ENCODE data around the gene SLC37A1. TPM values are rescaled to one million over a fixed set of nuclear protein-coding genes. Genes with fewer than 3 reads are reported as not detected.

SLC37A1 gene
- total RNA-seq, 1 donor from 2014 or later = 21.6 TPM

GRCh38 chr21:42571391-42572150 is 57.9 kb downstream of the SLC37A1 start:
- no peaks in the 10 kb centered on the region for H3K27me3 ChIP-seq
- H3K4me3 ChIP-seq = no peak overlapping the region
- ATAC-seq (no peak), DNase-seq (peak; percentile 44)
- H3K27ac ChIP-seq = no peak overlapping the region
- H3K9me3 ChIP-seq = no peaks in the 10 kb centered on the region
- intact Hi-C loops (cut with DNase I) = no loop called here
- H3K4me1 ChIP-seq = no peaks in the 10 kb centered on the region
- peaks cover 8% of the 10 kb centered on the region for H3K36me3 ChIP-seq
- TF ChIP-seq, protein P1, sequence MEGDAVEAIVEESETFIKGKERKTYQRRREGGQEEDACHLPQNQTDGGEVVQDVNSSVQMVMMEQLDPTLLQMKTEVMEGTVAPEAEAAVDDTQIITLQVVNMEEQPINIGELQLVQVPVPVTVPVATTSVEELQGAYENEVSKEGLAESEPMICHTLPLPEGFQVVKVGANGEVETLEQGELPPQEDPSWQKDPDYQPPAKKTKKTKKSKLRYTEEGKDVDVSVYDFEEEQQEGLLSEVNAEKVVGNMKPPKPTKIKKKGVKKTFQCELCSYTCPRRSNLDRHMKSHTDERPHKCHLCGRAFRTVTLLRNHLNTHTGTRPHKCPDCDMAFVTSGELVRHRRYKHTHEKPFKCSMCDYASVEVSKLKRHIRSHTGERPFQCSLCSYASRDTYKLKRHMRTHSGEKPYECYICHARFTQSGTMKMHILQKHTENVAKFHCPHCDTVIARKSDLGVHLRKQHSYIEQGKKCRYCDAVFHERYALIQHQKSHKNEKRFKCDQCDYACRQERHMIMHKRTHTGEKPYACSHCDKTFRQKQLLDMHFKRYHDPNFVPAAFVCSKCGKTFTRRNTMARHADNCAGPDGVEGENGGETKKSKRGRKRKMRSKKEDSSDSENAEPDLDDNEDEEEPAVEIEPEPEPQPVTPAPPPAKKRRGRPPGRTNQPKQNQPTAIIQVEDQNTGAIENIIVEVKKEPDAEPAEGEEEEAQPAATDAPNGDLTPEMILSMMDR (IDR thresholded peaks at IDR 0.05) = no peak

DNA sequence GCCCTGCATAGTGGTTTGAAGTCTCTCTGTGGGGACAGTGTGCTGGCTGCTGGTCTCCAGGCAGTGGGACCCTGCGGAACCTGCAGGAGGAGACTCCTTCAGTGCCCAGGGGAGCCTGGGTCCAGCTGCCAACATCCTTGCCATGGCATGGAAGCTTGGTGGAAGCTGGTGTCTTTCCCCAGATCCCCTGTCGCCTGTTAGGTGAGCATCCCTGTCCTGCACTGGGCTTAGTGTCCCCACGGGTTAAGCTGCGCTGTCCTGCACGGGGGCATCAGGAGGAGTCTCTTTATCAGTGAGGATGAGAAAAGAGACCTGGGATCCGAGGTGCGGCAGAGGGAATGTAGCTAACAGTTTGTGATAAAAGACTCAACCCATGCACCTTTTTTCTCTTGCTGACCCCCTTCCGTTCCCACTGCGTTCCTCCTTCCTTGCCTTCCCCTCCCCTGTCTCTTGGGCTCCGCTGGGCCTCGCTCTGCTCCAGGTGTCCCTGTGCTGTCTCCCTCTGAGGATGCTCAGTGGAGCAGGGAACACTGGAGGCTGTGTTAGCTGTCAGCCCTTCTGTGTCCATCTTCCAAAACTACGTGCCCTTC is 59.3 kb downstream of the SLC37A1 start:
- intact Hi-C loops (cut with DNase I) = no loop called here
- TF ChIP-seq, protein P1 (IDR thresholded peaks at IDR 0.05) = no peak
- H3K36me3 ChIP-seq = peaks cover 8% of the 10 kb centered on the region
- H3K4me3 ChIP-seq = no peak overlapping the region
- H3K4me1 ChIP-seq = no peaks in the 10 kb centered on the region
- H3K27me3 ChIP-seq = no peaks in the 10 kb centered on the region
- H3K27ac ChIP-seq = no peak overlapping the region
- no peaks in the 10 kb centered on the region for H3K9me3 ChIP-seq
- peak; percentile 52 for DNase-seq
- no peak for ATAC-seq

- TF ChIP-seq, protein P1 (IDR thresholded peaks at IDR 0.05) = peak; percentile 18
- Histone ChIP-seq H3K4me1 (no peaks in the 10 kb centered on the region), H3K4me3 (no peak overlapping the region), H3K27me3 (no peaks in the 10 kb centered on the region), H3K9me3 (no peaks in the 10 kb centered on the region), H3K36me3 (no peaks in the 10 kb centered on the region), H3K27ac (no peak overlapping the region)
- ATAC-seq = peak; percentile 15
- DNase-seq = peak; percentile 62
- intact Hi-C loops (cut with DNase I) = no loop called here
Measured at GRCh38 chr21:42574234-42575027, 60.8 kb downstream of the SLC37A1 start.

DNA sequence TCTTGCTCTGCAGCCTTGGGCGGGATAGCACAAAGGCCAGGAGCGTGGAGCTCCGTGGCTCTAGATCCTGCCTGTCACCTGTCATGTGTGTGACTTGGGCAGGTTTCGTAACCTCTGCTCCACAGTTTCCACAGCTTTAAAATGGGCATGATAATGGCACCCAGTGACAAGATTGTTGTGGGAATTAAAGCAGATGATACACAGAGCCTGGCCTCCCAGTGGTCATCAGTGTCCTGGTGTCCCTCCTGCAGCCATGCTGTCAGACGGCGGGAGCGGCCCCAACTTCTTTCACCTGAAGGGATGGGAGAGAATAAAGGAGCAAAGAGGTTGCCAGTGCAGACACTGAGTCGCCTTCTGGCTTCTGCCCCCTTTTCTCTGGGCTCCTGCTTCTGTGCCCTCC is 61.5 kb downstream of the SLC37A1 start:
- Histone ChIP-seq H3K4me3 (no peak overlapping the region), H3K36me3 (no peaks in the 10 kb centered on the region), H3K27ac (no peak overlapping the region), H3K4me1 (no peaks in the 10 kb centered on the region), H3K9me3 (no peaks in the 10 kb centered on the region), H3K27me3 (no peaks in the 10 kb centered on the region)
- peak; percentile 44 for DNase-seq
- TF ChIP-seq, protein P1 (IDR thresholded peaks at IDR 0.05) = no peak
- ATAC-seq = no peak
- intact Hi-C loops (cut with DNase I) = no loop called here

DNA sequence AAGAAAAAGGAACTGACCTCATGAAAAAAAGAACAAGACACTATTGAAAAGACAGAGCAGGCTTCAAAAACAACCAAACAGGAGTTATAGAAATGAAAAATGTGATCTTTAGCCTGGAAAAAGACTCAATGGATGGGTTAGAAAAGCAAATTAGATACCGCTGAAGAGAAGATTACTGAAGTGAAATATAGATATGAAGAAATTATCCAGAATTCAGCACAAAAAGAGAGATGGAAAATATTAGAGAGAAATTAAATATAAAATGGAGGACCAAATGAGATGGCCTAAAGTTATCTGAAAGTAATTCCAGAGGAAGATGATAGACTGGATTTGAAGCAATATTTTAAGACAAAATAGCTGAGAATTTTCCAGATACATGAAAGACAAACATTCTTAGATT is 63.0 kb downstream of the SLC37A1 start:
- no peaks in the 10 kb centered on the region for H3K9me3 ChIP-seq
- no peaks in the 10 kb centered on the region for H3K4me1 ChIP-seq
- no peaks in the 10 kb centered on the region for H3K36me3 ChIP-seq
- intact Hi-C loops (cut with DNase I) = no loop called here
- no peak overlapping the region for H3K27ac ChIP-seq
- no peak overlapping the region for H3K4me3 ChIP-seq
- TF ChIP-seq, protein P1 (IDR thresholded peaks at IDR 0.05) = no peak
- no peaks in the 10 kb centered on the region for H3K27me3 ChIP-seq
- no peak for ATAC-seq
- DNase-seq = no peak

Measured in upper lobe of right lung (tissue), 1 donor.